ENCODE results near the gene TRAF1. TPM values are rescaled to one million over a fixed set of nuclear protein-coding genes. Genes with fewer than 3 reads are reported as not detected.

Gene TRAF1
- total and polyA plus RNA-seq, 2 of the 13 experiments (the other 11 are each of a cell fraction or from before 2014, with no cell fraction given): 0.44 to 1.0 TPM

DNA sequence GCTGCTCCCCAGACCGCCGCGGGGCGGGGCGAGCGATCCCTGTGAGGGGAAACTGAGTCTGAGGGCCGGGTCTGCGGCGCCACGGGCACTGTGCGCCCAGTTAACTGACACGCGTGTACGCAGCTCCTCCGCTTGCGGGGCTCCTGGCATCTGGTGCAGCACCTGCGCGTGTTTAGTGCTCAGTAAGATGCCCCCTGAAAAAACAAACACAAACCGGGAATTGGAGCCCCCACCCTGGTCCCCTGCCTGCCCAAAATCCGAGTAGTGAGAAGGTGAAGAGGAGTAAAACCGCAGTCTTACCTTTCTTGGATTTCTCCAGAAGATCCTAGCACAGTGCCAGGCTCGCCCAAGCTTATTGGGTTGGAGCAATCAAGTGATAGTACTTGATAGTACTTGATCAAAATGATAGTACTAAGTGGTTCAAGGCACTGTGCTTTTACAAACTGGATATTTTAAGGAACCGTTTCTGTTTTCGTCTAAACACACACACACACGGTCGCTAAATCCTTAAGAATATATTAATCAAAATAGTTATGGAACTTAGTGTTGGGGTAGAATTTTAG, 2.7 kb upstream of the TRAF1 start (continued):
- no peak for TF ChIP-seq ZNF776 (CRISPR knock-in tag; IDR thresholded peaks at IDR 0.05)
- TF ChIP-seq ATRX (CRISPR knock-in tag; IDR thresholded peaks at IDR 0.05; ENCODE audit: borderline replicate concordance): no peak
- no peak for TF ChIP-seq HDAC1 (CRISPR knock-in tag; IDR thresholded peaks at IDR 0.05)
- TF ChIP-seq RBM39 (IDR thresholded peaks at IDR 0.05; ENCODE audit: low read depth, low read length, poor library complexity, severe bottlenecking): peak; percentile 4
- TF ChIP-seq, protein P1, sequence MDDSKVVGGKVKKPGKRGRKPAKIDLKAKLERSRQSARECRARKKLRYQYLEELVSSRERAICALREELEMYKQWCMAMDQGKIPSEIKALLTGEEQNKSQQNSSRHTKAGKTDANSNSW (CRISPR knock-in tag; IDR thresholded peaks at IDR 0.05; ENCODE audit: borderline replicate concordance): no peak
- no peak for TF ChIP-seq XRCC5 (optimal IDR thresholded peaks at IDR 0.05; ENCODE audit: low read length)
- no peak for TF ChIP-seq MEF2D (CRISPR knock-in tag; IDR thresholded peaks at IDR 0.05)
- TF ChIP-seq BCL6 (CRISPR knock-in tag; IDR thresholded peaks at IDR 0.05): no peak
- TF ChIP-seq, protein P2, sequence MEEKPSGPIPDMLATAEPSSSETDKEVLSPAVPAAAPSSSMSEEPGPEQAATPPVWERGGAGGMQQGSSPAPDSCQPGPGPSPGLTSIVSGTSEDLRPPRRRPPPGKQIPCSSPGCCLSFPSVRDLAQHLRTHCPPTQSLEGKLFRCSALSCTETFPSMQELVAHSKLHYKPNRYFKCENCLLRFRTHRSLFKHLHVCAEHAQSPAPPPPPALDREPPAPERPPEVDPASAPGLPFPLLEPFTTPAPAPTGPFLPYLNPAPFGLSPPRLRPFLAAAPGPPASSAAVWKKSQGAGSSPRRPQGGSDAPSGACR (CRISPR knock-in tag; IDR thresholded peaks at IDR 0.05): no peak
- TF ChIP-seq RERE (CRISPR knock-in tag; IDR thresholded peaks at IDR 0.05; ENCODE audit: low read depth): no peak
- no peak for TF ChIP-seq MXI1 (IDR thresholded peaks at IDR 0.05; ENCODE audit: borderline replicate concordance, low read depth, low read length)
- TF ChIP-seq, protein P3, sequence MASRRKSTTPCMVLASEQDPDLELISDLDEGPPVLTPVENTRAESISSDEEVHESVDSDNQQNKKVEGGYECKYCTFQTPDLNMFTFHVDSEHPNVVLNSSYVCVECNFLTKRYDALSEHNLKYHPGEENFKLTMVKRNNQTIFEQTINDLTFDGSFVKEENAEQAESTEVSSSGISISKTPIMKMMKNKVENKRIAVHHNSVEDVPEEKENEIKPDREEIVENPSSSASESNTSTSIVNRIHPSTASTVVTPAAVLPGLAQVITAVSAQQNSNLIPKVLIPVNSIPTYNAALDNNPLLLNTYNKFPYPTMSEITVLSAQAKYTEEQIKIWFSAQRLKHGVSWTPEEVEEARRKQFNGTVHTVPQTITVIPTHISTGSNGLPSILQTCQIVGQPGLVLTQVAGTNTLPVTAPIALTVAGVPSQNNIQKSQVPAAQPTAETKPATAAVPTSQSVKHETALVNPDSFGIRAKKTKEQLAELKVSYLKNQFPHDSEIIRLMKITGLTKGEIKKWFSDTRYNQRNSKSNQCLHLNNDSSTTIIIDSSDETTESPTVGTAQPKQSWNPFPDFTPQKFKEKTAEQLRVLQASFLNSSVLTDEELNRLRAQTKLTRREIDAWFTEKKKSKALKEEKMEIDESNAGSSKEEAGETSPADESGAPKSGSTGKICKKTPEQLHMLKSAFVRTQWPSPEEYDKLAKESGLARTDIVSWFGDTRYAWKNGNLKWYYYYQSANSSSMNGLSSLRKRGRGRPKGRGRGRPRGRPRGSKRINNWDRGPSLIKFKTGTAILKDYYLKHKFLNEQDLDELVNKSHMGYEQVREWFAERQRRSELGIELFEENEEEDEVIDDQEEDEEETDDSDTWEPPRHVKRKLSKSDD (CRISPR knock-in tag; IDR thresholded peaks at IDR 0.05; ENCODE audit: low read depth): no peak
- no peak for TF ChIP-seq ATF7 (IDR thresholded peaks at IDR 0.05)
- TF ChIP-seq ATF7 (CRISPR knock-in tag; IDR thresholded peaks at IDR 0.05): no peak
- no peak for TF ChIP-seq TFE3 (CRISPR knock-in tag; IDR thresholded peaks at IDR 0.05)
- no peak for TF ChIP-seq CCDC6 (CRISPR knock-in tag; IDR thresholded peaks at IDR 0.05)
- TF ChIP-seq RBFOX2 (IDR thresholded peaks at IDR 0.05; ENCODE audit: low read depth, low read length): no peak
- TF ChIP-seq ZSCAN29 (CRISPR knock-in tag; conservative IDR thresholded peaks at IDR 0.05): no peak
- TF ChIP-seq ZNF138 (CRISPR knock-in tag; IDR thresholded peaks at IDR 0.05; ENCODE audit: low read depth): no peak
- TF ChIP-seq HNRNPK (IDR thresholded peaks at IDR 0.05; ENCODE audit: low read depth, low read length, poor library complexity, severe bottlenecking): no peak

Data from HepG2 (cell line).